HepG2 (cell line): ENCODE data around the gene WNT6. TPM values are rescaled to one million over a fixed set of nuclear protein-coding genes. Genes with fewer than 3 reads are reported as not detected.

ENCODE experiments used
- ATAC-seq: fragments of 200-7000 bp; cut with Tn5 transposase; 3 replicates; pipeline ENCODE4 v1.9.1; 2020; ENCODE audit warnings: mild to moderate bottlenecking, moderate library complexity
- BruUV-seq: library from RNA; stranded (reverse); fragments of 400-500 nt; replicated peaks from 2 replicates; lab custom pipeline; 2021; lab: Mats Ljungman, UMichigan
- CTCF ChIA-PET: fragments of 300-600 bp; formaldehyde crosslinking; extraction: SDS; loops from one replicate; lab custom pipeline; 2021; ENCODE audit warnings: low total read pairs, inconsistent platforms, low intra/inter-chr PET ratio; lab: Yijun Ruan, JAX
- POLR2A ChIA-PET: fragments of 350-600 bp; sonication (Branson Sonifier 250); formaldehyde crosslinking; loops from one replicate; lab custom pipeline; 2020; ENCODE audit warnings: antibody characterized with exemption, inconsistent platforms; lab: Yijun Ruan, JAX
- DNase-seq: peaks from one replicate; pipeline ENCODE4 v3.0.0-alpha.2; 2015; ENCODE audit warnings: low spot score
- FAIRE-seq: peaks from 3 replicates; lab custom pipeline; 2011; peaks lifted over from hg19 to GRCh38; lab: Jason Lieb, UNC
- H2AFZ ChIP-seq: one replicate; pipeline ENCODE4 v1.6.1; 2011; ENCODE audit warnings: low read length, inconsistent platforms
- H3K27ac ChIP-seq: fragments of 300-600 bp; 3 replicates; pipeline ENCODE4 v1.8.0; 2011; ENCODE audit warnings: mixed run types, mild to moderate bottlenecking, mixed read lengths, low read length, inconsistent platforms; ENCODE audit not compliant: insufficient read depth; ENCODE audit errors: extremely low read length
- H3K27me3 ChIP-seq, 2 experiments: fragments of 200-600 bp in 1 of 2; 2 replicates in 1 of 2; 3 replicates in 1 of 2; pipeline versions ENCODE4 v1.6.0 to v1.8.0; 2011; ENCODE audit warnings: low read length in 2 of 2, mild to moderate bottlenecking in 2 of 2, moderate library complexity in 2 of 2, inconsistent platforms in 1 of 2; ENCODE audit not compliant: insufficient read depth in 2 of 2, control insufficient read depth in 1 of 2
- H3K36me3 ChIP-seq, 2 experiments: fragments of 200-600 bp in 1 of 2; replicated peaks in 1 of 2; 2 replicates in 1 of 2; 3 replicates in 1 of 2; pipeline versions ENCODE4 v1.5.1 to v1.8.0; 2011; ENCODE audit warnings: low read length in 2 of 2, inconsistent platforms in 1 of 2; ENCODE audit not compliant: insufficient read depth in 2 of 2, control insufficient read depth in 1 of 2
- H3K4me1 ChIP-seq: 2 replicates; pipeline ENCODE4 v1.5.1; 2012; ENCODE audit warnings: low read length, inconsistent platforms; ENCODE audit not compliant: insufficient read depth
- H3K4me2 ChIP-seq: 2 replicates; pipeline ENCODE4 v1.6.0; 2011; ENCODE audit warnings: low read depth, low read length, inconsistent platforms
- H3K4me3 ChIP-seq, 3 experiments: fragments of 200-600 bp in 1 of 3; sonication (generic), shearing (Covaris generic) in 1 of 3; replicated peaks in 1 of 3; 2 replicates each; pipeline ENCODE4 v1.5.1; 2011 to 2016; ENCODE audit warnings: low read length in 3 of 3, inconsistent platforms in 2 of 3, low read depth in 2 of 3, mild to moderate bottlenecking in 2 of 3, control low read depth in 1 of 3, mixed read lengths in 1 of 3; ENCODE audit not compliant: insufficient read depth in 1 of 3
- H3K79me2 ChIP-seq: one replicate; pipeline ENCODE4 v1.6.1; 2011; ENCODE audit warnings: low read length, inconsistent platforms; ENCODE audit not compliant: insufficient read depth
- H3K9ac ChIP-seq: 2 replicates; pipeline ENCODE4 v1.6.0; 2011; ENCODE audit warnings: mild to moderate bottlenecking, low read depth, low read length, inconsistent platforms; ENCODE audit not compliant: insufficient read depth
- H3K9me3 ChIP-seq: 2 replicates; pipeline ENCODE4 v1.5.1; 2012; ENCODE audit warnings: mild to moderate bottlenecking, low read length
- H4K20me1 ChIP-seq: 2 replicates; pipeline ENCODE4 v1.6.0; 2011; ENCODE audit warnings: inconsistent platforms, mild to moderate bottlenecking, low read length, moderate library complexity; ENCODE audit not compliant: insufficient read depth
- CC2D1A ChIP-seq: sonication (generic); formaldehyde crosslinking; IDR thresholded peaks from 2 replicates; pipeline ENCODE4 v1.8.1; 2023; ENCODE audit warnings: mild to moderate bottlenecking, missing genetic modification reagents
- CERS6 ChIP-seq: sonication (generic); formaldehyde crosslinking; IDR thresholded peaks from 2 replicates; pipeline ENCODE4 v1.5.0; 2020; ENCODE audit warnings: missing genetic modification reagents
- HNRNPK ChIP-seq: fragments of 200-400 bp; formaldehyde crosslinking; IDR thresholded peaks from 2 replicates; pipeline ENCODE4 v1.6.1; 2018; ENCODE audit warnings: low read length, low read depth, moderate library complexity, mild to moderate bottlenecking; ENCODE audit not compliant: poor library complexity, severe bottlenecking
- MYC ChIP-seq: sonication (generic); formaldehyde crosslinking; IDR thresholded peaks from 2 replicates; pipeline ENCODE4 v1.9.0; 2021; ENCODE audit warnings: missing genetic modification reagents, borderline replicate concordance
- SP5 ChIP-seq: IDR thresholded peaks from 2 replicates; pipeline ENCODE4 v1.6.1; 2016; ENCODE audit warnings: low read depth, borderline replicate concordance
- ZBTB2 ChIP-seq: sonication (generic); formaldehyde crosslinking; IDR thresholded peaks from 2 replicates; pipeline ENCODE4 v1.8.0; 2022; ENCODE audit warnings: low read depth, missing genetic modification reagents
- ZBTB20 ChIP-seq: sonication (generic); formaldehyde crosslinking; IDR thresholded peaks from 2 replicates; pipeline ENCODE4 v1.8.1; 2023; ENCODE audit warnings: missing genetic modification reagents, low read depth, mild to moderate bottlenecking, borderline replicate concordance
- ZBTB7A ChIP-seq: sonication (generic); formaldehyde crosslinking; IDR thresholded peaks from 2 replicates; pipeline ENCODE4 v1.8.0; 2022; ENCODE audit warnings: mild to moderate bottlenecking, missing genetic modification reagents
- ZFP41 ChIP-seq: sonication (generic); formaldehyde crosslinking; IDR thresholded peaks from 2 replicates; pipeline ENCODE4 v1.4.0; 2020; ENCODE audit warnings: mild to moderate bottlenecking, missing genetic modification reagents, borderline replicate concordance
- ZNF12 ChIP-seq: sonication (generic); formaldehyde crosslinking; IDR thresholded peaks from 2 replicates; pipeline ENCODE4 v1.5.0; 2020; ENCODE audit warnings: missing genetic modification reagents
- ZSCAN30 ChIP-seq: sonication (generic); formaldehyde crosslinking; IDR thresholded peaks from 2 replicates; pipeline ENCODE4 v1.5.0; 2020; ENCODE audit warnings: mild to moderate bottlenecking, missing genetic modification reagents
- WGBS: methylation state at CpG from one replicate; pipeline ENCODE4 v1.1.6; 2017; ENCODE audit warnings: low lambda C conversion rate; 5-methylcytosine and 5-hydroxymethylcytosine counted together
- in situ Hi-C: cut with HindIII; loops from 2 replicates; pipeline ENCODE4 v1.10.0; 2017; ENCODE audit warnings: low pct_unique_long_range_greater_than_20kb; ENCODE audit not compliant: extremely low pct_ligation_motif_present
- intact Hi-C: fragments of 100-400 bp; cut with micrococcal nuclease; formaldehyde crosslinking; loops from one replicate; pipeline ENCODE4 v1.10.0; 2022; ENCODE audit not compliant: unreplicated experiment
- polyA plus RNA-seq, 8 experiments: library from polyadenylated mRNA; depleted of rRNA in 3 of 8; stranded (reverse) in 7 of 8; unstranded in 1 of 8; fragments of >200 nt; fragmentation: Illumina TruSeq in 4 of 8; extraction: Trizol in 4 of 8; gene quantifications; 2 replicates each; pipeline versions ENCODE4 v1.2.1 to v1.2.3, GENCODE V29; 2011 to 2016; ENCODE audit warnings: low read depth in 4 of 8, missing spikeins in 1 of 8, mixed read lengths in 1 of 8; ENCODE audit not compliant: insufficient read depth in 1 of 8
- total RNA-seq, 5 experiments: library from RNA; depleted of rRNA; stranded (reverse); fragments of >200 nt; fragmentation: Illumina TruSeq; extraction: Trizol; gene quantifications; 2 replicates each; pipeline ENCODE4 v1.2.3, GENCODE V29; 2016; ENCODE audit warnings: low read depth in 1 of 5
- TF ChIP-seq, protein P1 (sequence below): sonication (generic); formaldehyde crosslinking; IDR thresholded peaks from 2 replicates; pipeline ENCODE4 v1.4.0; 2020; ENCODE audit warnings: missing genetic modification reagents
- TF ChIP-seq, protein P2 (sequence below): sonication (generic); formaldehyde crosslinking; IDR thresholded peaks from 2 replicates; pipeline ENCODE4 v1.4.0; 2020; ENCODE audit warnings: mild to moderate bottlenecking, low read depth, missing genetic modification reagents
- TF ChIP-seq, protein P3 (sequence below): sonication (generic); formaldehyde crosslinking; conservative IDR thresholded peaks from 2 replicates; pipeline ENCODE4 v1.4.0; 2020; ENCODE audit warnings: missing genetic modification reagents

WNT6 gene
- total and polyA plus RNA-seq, 2 of the 13 experiments (the other 11 are each of a cell fraction or from before 2014, with no cell fraction given): 0.20 TPM; not detected in 1

GRCh38 chr2:218878486-218878885 lies 18.9 kb downstream of the WNT6 start:
- POLR2A ChIA-PET: no interaction called here
- 33% methylated on average over 6 of the region's 6 CpGs for WGBS
- BruUV-seq: no TSS peak
- TF ChIP-seq SP5 (no peak), ZNF12 (CRISPR knock-in tag) (no peak), ZBTB7A (CRISPR knock-in tag) (no peak), CERS6 (CRISPR knock-in tag) (no peak), MYC (CRISPR knock-in tag) (no peak), ZBTB2 (CRISPR knock-in tag) (no peak), ZSCAN30 (CRISPR knock-in tag) (no peak), CC2D1A (CRISPR knock-in tag) (no peak), HNRNPK (no peak), ZBTB20 (CRISPR knock-in tag) (no peak), ZFP41 (CRISPR knock-in tag) (no peak)
- TF ChIP-seq, protein P1, sequence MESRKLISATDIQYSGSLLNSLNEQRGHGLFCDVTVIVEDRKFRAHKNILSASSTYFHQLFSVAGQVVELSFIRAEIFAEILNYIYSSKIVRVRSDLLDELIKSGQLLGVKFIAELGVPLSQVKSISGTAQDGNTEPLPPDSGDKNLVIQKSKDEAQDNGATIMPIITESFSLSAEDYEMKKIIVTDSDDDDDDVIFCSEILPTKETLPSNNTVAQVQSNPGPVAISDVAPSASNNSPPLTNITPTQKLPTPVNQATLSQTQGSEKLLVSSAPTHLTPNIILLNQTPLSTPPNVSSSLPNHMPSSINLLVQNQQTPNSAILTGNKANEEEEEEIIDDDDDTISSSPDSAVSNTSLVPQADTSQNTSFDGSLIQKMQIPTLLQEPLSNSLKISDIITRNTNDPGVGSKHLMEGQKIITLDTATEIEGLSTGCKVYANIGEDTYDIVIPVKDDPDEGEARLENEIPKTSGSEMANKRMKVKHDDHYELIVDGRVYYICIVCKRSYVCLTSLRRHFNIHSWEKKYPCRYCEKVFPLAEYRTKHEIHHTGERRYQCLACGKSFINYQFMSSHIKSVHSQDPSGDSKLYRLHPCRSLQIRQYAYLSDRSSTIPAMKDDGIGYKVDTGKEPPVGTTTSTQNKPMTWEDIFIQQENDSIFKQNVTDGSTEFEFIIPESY (CRISPR knock-in tag): no peak
- TF ChIP-seq, protein P2, sequence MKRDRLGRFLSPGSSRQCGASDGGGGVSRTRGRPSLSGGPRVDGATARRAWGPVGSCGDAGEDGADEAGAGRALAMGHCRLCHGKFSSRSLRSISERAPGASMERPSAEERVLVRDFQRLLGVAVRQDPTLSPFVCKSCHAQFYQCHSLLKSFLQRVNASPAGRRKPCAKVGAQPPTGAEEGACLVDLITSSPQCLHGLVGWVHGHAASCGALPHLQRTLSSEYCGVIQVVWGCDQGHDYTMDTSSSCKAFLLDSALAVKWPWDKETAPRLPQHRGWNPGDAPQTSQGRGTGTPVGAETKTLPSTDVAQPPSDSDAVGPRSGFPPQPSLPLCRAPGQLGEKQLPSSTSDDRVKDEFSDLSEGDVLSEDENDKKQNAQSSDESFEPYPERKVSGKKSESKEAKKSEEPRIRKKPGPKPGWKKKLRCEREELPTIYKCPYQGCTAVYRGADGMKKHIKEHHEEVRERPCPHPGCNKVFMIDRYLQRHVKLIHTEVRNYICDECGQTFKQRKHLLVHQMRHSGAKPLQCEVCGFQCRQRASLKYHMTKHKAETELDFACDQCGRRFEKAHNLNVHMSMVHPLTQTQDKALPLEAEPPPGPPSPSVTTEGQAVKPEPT: no peak
- TF ChIP-seq, protein P3, sequence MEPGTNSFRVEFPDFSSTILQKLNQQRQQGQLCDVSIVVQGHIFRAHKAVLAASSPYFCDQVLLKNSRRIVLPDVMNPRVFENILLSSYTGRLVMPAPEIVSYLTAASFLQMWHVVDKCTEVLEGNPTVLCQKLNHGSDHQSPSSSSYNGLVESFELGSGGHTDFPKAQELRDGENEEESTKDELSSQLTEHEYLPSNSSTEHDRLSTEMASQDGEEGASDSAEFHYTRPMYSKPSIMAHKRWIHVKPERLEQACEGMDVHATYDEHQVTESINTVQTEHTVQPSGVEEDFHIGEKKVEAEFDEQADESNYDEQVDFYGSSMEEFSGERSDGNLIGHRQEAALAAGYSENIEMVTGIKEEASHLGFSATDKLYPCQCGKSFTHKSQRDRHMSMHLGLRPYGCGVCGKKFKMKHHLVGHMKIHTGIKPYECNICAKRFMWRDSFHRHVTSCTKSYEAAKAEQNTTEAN (CRISPR knock-in tag): no peak

More at GRCh38 chr2:218878486-218878885, 18.9 kb downstream of the WNT6 start:
- Histone ChIP-seq H3K4me3 (no peak overlapping the region), H3K9me3 (no peaks in the 10 kb centered on the region), H3K4me1 (0 out of 2 replicates have a peak, but pooled peaks cover 9% of the 10 kb centered on the region), H2AFZ (no peak overlapping the region), H3K36me3 (no peaks in the 10 kb centered on the region), H3K27me3 (peaks cover 27 to 91% of the 10 kb centered on the region in 2 experiments; a peak in 4 of 5 replicates), H3K27ac (no peak overlapping the region), H4K20me1 (peaks cover 8% of the 10 kb centered on the region; the same call in 1 of the 2 replicates), H3K4me2 (no peak overlapping the region), H3K79me2 (no peaks in the 10 kb centered on the region), H3K9ac (no peak overlapping the region)
- in situ Hi-C loops: no loop called here
- DNase-seq (no peak), FAIRE-seq (no peak), ATAC-seq (no peak)
- CTCF ChIA-PET: no interaction called here
- intact Hi-C loops: no loop called here
